Prostate gland (tissue), 2 donors: ENCODE results near the gene SLC25A17. TPM values are rescaled to one million over a fixed set of nuclear protein-coding genes. Genes with fewer than 3 reads are reported as not detected.
"Not testable (repeated sequence)": the region's sequence is repeated elsewhere in the genome, so short reads cannot be mapped to it uniquely, and the experiment has no call there.

Source experiments
- DNase-seq: peaks from one replicate; pipeline ENCODE4 v3.0.0-alpha.2; 2019; ENCODE audit warnings: low spot score
- H3K27ac ChIP-seq, 2 donors: fragments of 200-600 bp; sonication (generic); 2 replicates each; pipeline ENCODE4 v1.5.1; 2017 to 2019
- H3K27me3 ChIP-seq: fragments of 200-600 bp; sonication (generic); replicated peaks from 2 replicates; pipeline ENCODE4 v1.5.1; 2019; ENCODE audit not compliant: insufficient read depth
- H3K36me3 ChIP-seq, 2 donors: fragments of 200-600 bp; sonication (generic); 1 replicate in 1 of 2; 2 replicates in 1 of 2; pipeline versions ENCODE4 v1.5.1 to v1.8.1; 2017 to 2019
- H3K4me1 ChIP-seq: fragments of 200-600 bp; sonication (generic); replicated peaks from 2 replicates; pipeline ENCODE4 v1.5.1; 2019
- H3K4me3 ChIP-seq, 2 donors: fragments of 200-600 bp; sonication (generic); 2 replicates each; pipeline ENCODE4 v1.5.1; 2017 to 2019
- H3K9me3 ChIP-seq: fragments of 200-600 bp; sonication (generic); 2 replicates; pipeline ENCODE4 v1.5.1; 2017
- CTCF ChIP-seq, 4 experiments: fragments of 200-600 bp in 2 of 4; fragments of 450-650 bp in 2 of 4; sonication (generic) in 2 of 4; IDR thresholded peaks; 1 replicate in 3 of 4; 2 replicates in 1 of 4; pipeline ENCODE4 v1.5.1; 2016 to 2019; ENCODE audit warnings: antibody characterized with exemption in 4 of 4, mild to moderate bottlenecking in 2 of 4, moderate library complexity in 2 of 4
- POLR2A ChIP-seq: fragments of 450-650 bp; IDR thresholded peaks from one replicate; pipeline ENCODE4 v1.6.1; 2016; ENCODE audit warnings: antibody characterized with exemption, mild to moderate bottlenecking
- POLR2AphosphoS5 ChIP-seq: sonication (generic); formaldehyde crosslinking; IDR thresholded peaks from one replicate; pipeline ENCODE4 v1.6.1; 2017; ENCODE audit warnings: antibody characterized with exemption
- WGBS: methylation state at CpG from one replicate; pipeline ENCODE4 v1.1.5; 2018; 5-methylcytosine and 5-hydroxymethylcytosine counted together
- intact Hi-C: fragments of 100-400 bp; cut with DNase I; formaldehyde crosslinking; loops from one replicate; pipeline ENCODE4 v1.14.2; 2022
- total RNA-seq, 2 donors: library from RNA; depleted of rRNA; stranded (reverse); fragments of >200 nt; gene quantifications; one replicate each; pipeline ENCODE4 v1.1.0, GENCODE V29; 2016

The SLC25A17 gene
- total RNA-seq, 2 donors from 2014 or later = 27.8 to 28.0 TPM

- intact Hi-C loops = no loop called here
- H3K4me3 ChIP-seq = peak overlapping the region in 1 of 2 donors; percentile 82
Observed at GRCh38 chr22:40853961-40854360, 34.8 kb upstream of the SLC25A17 start.

GRCh38 chr22:40853333-40853732 lies 34.2 kb upstream of the SLC25A17 start:
- peak overlapping the region; percentile 99 for H3K27ac ChIP-seq
- intact Hi-C loops = no loop called here

More at GRCh38 chr22:40853961-40854360, 34.8 kb upstream of the SLC25A17 start:
- Histone ChIP-seq H3K36me3 (no peaks in the 10 kb centered on the region), H3K4me1 (peaks cover 9% of the 10 kb centered on the region), H3K9me3 (no peaks in the 10 kb centered on the region), H3K27me3 (no peaks in the 10 kb centered on the region), H3K27ac (peak overlapping the region; percentile 99)
- no peak for DNase-seq
- 25% methylated on average over 3 of the region's 3 CpGs for WGBS
- no peak for TF ChIP-seq CTCF (IDR thresholded peaks at IDR 0.05)
- TF ChIP-seq POLR2A = no peak
- no peak for TF ChIP-seq POLR2AphosphoS5

DNA sequence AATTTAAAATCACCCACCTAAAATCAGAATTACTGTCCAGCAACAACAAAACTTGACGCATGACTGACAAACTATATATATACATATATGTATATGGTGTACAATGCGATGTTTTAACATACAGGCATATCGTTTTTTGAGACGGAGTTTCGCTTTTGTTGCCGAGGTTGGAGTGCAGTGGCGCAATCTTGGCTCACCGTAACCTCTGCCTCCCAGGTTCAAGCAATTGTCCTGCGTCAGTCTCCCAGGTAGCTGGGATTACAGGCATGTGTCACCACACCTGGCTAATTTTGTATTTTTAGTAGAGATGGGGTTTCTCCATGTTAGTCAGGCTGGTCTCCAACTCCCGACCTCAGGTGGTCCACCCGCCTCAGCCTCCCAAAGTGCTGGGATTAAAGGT lies 26.7 kb upstream of the SLC25A17 start:
- intact Hi-C loops, H3K36me3 ChIP-seq, H3K4me1 ChIP-seq, H3K9me3 ChIP-seq, DNase-seq, H3K4me3 ChIP-seq, H3K27me3 ChIP-seq, H3K27ac ChIP-seq: not testable (repeated sequence)
- WGBS = 94% methylated on average over 11 of the region's 11 CpGs

More at GRCh38 chr22:40853333-40853732, 34.2 kb upstream of the SLC25A17 start:
- Histone ChIP-seq H3K9me3 (no peaks in the 10 kb centered on the region), H3K4me3 (peak overlapping the region in 1 of 2 donors; percentile 82), H3K36me3 (no peaks in the 10 kb centered on the region), H3K27me3 (no peaks in the 10 kb centered on the region), H3K4me1 (peaks cover 9% of the 10 kb centered on the region)
- TF ChIP-seq CTCF (IDR thresholded peaks at IDR 0.05) (no peak), POLR2A (no peak)
- no peak for DNase-seq
- 38% methylated on average over 1 of the region's 1 CpG for WGBS

DNA sequence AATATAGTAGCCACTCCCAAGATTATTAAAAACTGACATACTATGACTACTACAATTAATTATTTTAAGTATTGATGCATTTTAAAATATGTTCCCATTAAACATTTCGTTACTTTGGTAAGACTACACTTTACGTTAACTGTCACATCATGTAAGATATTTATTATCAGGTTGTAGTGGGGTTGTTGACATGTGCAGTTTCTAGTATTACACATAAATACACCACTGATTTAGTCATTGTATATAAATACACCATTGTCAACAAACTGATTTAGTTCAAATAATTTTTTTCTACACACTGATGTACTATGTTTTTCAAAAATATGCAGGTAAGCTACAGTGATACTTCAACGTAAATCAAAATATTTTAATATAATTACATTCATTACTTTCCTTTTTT lies 25.8 kb upstream of the SLC25A17 start:
- Histone ChIP-seq H3K4me3 (no peak overlapping the region), H3K36me3 (peaks cover 0 to 8% of the 10 kb centered on the region in 2 donors), H3K27me3 (no peaks in the 10 kb centered on the region), H3K9me3 (no peaks in the 10 kb centered on the region), H3K4me1 (no peaks in the 10 kb centered on the region), H3K27ac (no peak overlapping the region)
- DNase-seq = no peak
- 90% methylated on average over 3 of the region's 3 CpGs for WGBS
- TF ChIP-seq POLR2A = no peak
- no peak for TF ChIP-seq CTCF (IDR thresholded peaks at IDR 0.05)
- TF ChIP-seq POLR2AphosphoS5 = no peak
- intact Hi-C loops = no loop called here

DNA sequence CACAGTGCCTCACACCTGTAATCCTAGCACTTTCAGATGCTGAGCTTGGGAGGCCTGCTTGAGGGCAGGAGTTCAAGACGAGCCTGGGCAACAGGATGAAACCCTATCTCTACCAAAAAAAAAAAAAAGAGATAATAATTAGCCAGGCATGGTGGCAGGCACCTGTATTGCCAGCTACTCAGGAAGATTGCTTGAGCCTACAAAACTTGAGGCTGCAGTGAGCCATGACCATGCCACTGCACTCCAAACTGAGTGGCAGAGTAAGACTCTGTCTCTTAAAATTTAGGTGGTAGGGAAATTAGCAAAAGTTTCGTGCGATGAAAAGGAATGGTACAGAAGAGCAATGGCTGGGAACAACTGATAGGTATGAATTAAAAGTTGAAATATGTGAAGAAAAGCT lies 19.3 kb upstream of the SLC25A17 start:
- intact Hi-C loops = no loop called here
- no peaks in the 10 kb centered on the region for H3K36me3 ChIP-seq
- H3K27me3 ChIP-seq = no peaks in the 10 kb centered on the region
- TF ChIP-seq POLR2A (no peak), POLR2AphosphoS5 (no peak), CTCF (IDR thresholded peaks at IDR 0.05) (no peak)
- H3K27ac ChIP-seq = no peak overlapping the region
- H3K4me1 ChIP-seq = no peaks in the 10 kb centered on the region
- H3K4me3 ChIP-seq = no peak overlapping the region
- 71% methylated on average over 3 of the region's 3 CpGs for whole genome bisulfite sequencing
- DNase-seq = no peak
- no peaks in the 10 kb centered on the region for H3K9me3 ChIP-seq
